K562 (cell line): ENCODE measurements around the gene RHBDF2.
A peak's percentile ranks its signal among the peaks of the same experiment; 100 is the strongest.

Experiments
- ETV6 ChIP-seq, 3 experiments: fragments of 150-350 bp in 1 of 3; sonication (generic) in 1 of 3; formaldehyde crosslinking in 1 of 3; IDR thresholded peaks; 2 replicates each; pipeline versions ENCODE4 v1.6.1 to v1.8.0; 2014 to 2022; ENCODE audit warnings: borderline replicate concordance in 2 of 3, low read depth in 2 of 3, antibody characterized with exemption in 1 of 3, low read length in 1 of 3, mild to moderate bottlenecking in 1 of 3, missing genetic modification reagents in 1 of 3
- HDAC1 ChIP-seq, 2 experiments: fragments of 450-650 bp; IDR thresholded peaks; 2 replicates each; pipeline ENCODE4 v1.6.1; 2016 to 2017; ENCODE audit warnings: inconsistent platforms in 1 of 2, mild to moderate bottlenecking in 1 of 2, moderate library complexity in 1 of 2
- NR2C1 ChIP-seq, 2 experiments: fragments of 450-650 bp; IDR thresholded peaks; 2 replicates each; pipeline ENCODE4 v1.6.1; 2017; ENCODE audit warnings: mild to moderate bottlenecking in 2 of 2, antibody characterized with exemption in 1 of 2, inconsistent platforms in 1 of 2, missing compliant biosample characterization in 1 of 2, missing genetic modification characterization in 1 of 2
- SRSF9 ChIP-seq: fragments of 200-400 bp; formaldehyde crosslinking; IDR thresholded peaks from 2 replicates; pipeline ENCODE4 v1.6.1; 2017; ENCODE audit warnings: low read depth, low read length, borderline replicate concordance
- TAF9B ChIP-seq: fragments of 450-650 bp; IDR thresholded peaks from 2 replicates; pipeline ENCODE4 v1.6.1; 2018; ENCODE audit warnings: mild to moderate bottlenecking; ENCODE audit not compliant: partially characterized antibody
- TCFL5 ChIP-seq: fragments of 250-450 bp; sonication (Bioruptor Pico); conservative IDR thresholded peaks from 2 replicates; pipeline ENCODE4 v1.6.1; 2021; ENCODE audit warnings: mild to moderate bottlenecking, moderate library complexity, matching md5 sums
- TGIF2 ChIP-seq: sonication (generic); formaldehyde crosslinking; IDR thresholded peaks from 2 replicates; pipeline ENCODE4 v1.8.1; 2022; ENCODE audit warnings: mild to moderate bottlenecking, missing genetic modification reagents, moderate library complexity
- ZNF175 ChIP-seq: fragments of 200-800 bp; sonication (Bioruptor generic); IDR thresholded peaks from 2 replicates; pipeline ENCODE4 v1.6.1; 2016; ENCODE audit warnings: low read depth, mild to moderate bottlenecking, missing genetic modification characterization, missing compliant biosample characterization
- TF ChIP-seq, protein P1 (sequence below): sonication (generic); formaldehyde crosslinking; IDR thresholded peaks from 2 replicates; pipeline ENCODE4 v1.9.0; 2022; ENCODE audit warnings: mild to moderate bottlenecking, missing genetic modification reagents
- TF ChIP-seq, protein P2 (sequence below): fragments of 250-450 bp; sonication (Bioruptor Pico); IDR thresholded peaks from 2 replicates; pipeline ENCODE4 v1.5.0; 2020; ENCODE audit warnings: mild to moderate bottlenecking, borderline replicate concordance

DNA sequence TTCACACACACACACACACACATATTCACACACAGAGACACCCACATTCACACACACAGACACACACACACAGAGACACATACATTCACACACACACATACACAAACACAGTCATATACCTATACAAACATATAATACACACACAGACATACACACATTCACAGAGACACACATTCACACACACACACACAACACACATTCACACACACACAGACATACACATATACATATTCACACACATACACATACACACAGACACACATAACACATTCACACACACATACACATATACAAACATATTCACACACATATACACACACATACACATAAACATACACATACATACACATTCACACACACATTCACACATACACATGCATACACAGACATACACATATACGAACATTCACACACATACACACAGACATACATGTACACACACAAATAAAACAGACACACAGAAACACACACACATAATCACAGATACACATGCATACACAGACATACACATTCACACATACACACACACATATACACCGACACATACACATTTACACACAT lies 46.5 kb upstream of the RHBDF2 start:
- TF ChIP-seq TAF9B (no peak), ZNF175 (no peak), NR2C1 (IDR thresholded peaks at IDR 0.05) (peak; percentile 54), NR2C1 (tag; IDR thresholded peaks at IDR 0.05) (no peak), ETV6 (IDR thresholded peaks at IDR 0.05; ENCODE audit: borderline replicate concordance in 1 of 2, low read depth in 2 of 2, low read length in 1 of 2) (no peak), ETV6 (CRISPR knock-in tag; IDR thresholded peaks at IDR 0.05; ENCODE audit: borderline replicate concordance) (no peak), TCFL5 (no peak), TGIF2 (no peak), SRSF9 (no peak), HDAC1 (IDR thresholded peaks at IDR 0.05) (peak in 1 of 2 experiments; percentile 65; a peak in 2 of 4 replicates)
- TF ChIP-seq, protein P1, sequence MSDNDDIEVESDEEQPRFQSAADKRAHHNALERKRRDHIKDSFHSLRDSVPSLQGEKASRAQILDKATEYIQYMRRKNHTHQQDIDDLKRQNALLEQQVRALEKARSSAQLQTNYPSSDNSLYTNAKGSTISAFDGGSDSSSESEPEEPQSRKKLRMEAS (CRISPR knock-in tag): no peak
- TF ChIP-seq, protein P2, sequence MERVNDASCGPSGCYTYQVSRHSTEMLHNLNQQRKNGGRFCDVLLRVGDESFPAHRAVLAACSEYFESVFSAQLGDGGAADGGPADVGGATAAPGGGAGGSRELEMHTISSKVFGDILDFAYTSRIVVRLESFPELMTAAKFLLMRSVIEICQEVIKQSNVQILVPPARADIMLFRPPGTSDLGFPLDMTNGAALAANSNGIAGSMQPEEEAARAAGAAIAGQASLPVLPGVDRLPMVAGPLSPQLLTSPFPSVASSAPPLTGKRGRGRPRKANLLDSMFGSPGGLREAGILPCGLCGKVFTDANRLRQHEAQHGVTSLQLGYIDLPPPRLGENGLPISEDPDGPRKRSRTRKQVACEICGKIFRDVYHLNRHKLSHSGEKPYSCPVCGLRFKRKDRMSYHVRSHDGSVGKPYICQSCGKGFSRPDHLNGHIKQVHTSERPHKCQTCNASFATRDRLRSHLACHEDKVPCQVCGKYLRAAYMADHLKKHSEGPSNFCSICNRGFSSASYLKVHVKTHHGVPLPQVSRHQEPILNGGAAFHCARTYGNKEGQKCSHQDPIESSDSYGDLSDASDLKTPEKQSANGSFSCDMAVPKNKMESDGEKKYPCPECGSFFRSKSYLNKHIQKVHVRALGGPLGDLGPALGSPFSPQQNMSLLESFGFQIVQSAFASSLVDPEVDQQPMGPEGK: no peak
